HepG2 (cell line): Measurements from ENCODE around the gene KIF15. TPM values are rescaled to one million over a fixed set of nuclear protein-coding genes. Genes with fewer than 3 reads are reported as not detected.

Experiments
- ATAC-seq: fragments of 200-7000 bp; cut with Tn5 transposase; 3 replicates; pipeline ENCODE4 v1.9.1; 2020; ENCODE audit warnings: mild to moderate bottlenecking, moderate library complexity
- BruUV-seq: library from RNA; stranded (reverse); fragments of 400-500 nt; replicated peaks from 2 replicates; lab custom pipeline; 2021; lab: Mats Ljungman, UMichigan
- CTCF ChIA-PET: fragments of 300-600 bp; formaldehyde crosslinking; extraction: SDS; loops from one replicate; lab custom pipeline; 2021; ENCODE audit warnings: low total read pairs, inconsistent platforms, low intra/inter-chr PET ratio; lab: Yijun Ruan, JAX
- POLR2A ChIA-PET: fragments of 350-600 bp; sonication (Branson Sonifier 250); formaldehyde crosslinking; loops from one replicate; lab custom pipeline; 2020; ENCODE audit warnings: antibody characterized with exemption, inconsistent platforms; lab: Yijun Ruan, JAX
- DNase-seq: peaks from one replicate; pipeline ENCODE4 v3.0.0-alpha.2; 2015; ENCODE audit warnings: low spot score
- FAIRE-seq: peaks from 3 replicates; lab custom pipeline; 2011; peaks lifted over from hg19 to GRCh38; lab: Jason Lieb, UNC
- H2AFZ ChIP-seq: one replicate; pipeline ENCODE4 v1.6.1; 2011; ENCODE audit warnings: low read length, inconsistent platforms
- H3K27ac ChIP-seq: fragments of 300-600 bp; 3 replicates; pipeline ENCODE4 v1.8.0; 2011; ENCODE audit warnings: mixed run types, mild to moderate bottlenecking, mixed read lengths, low read length, inconsistent platforms; ENCODE audit not compliant: insufficient read depth; ENCODE audit errors: extremely low read length
- H3K27me3 ChIP-seq, 2 experiments: fragments of 200-600 bp in 1 of 2; 2 replicates in 1 of 2; 3 replicates in 1 of 2; pipeline versions ENCODE4 v1.6.0 to v1.8.0; 2011; ENCODE audit warnings: low read length in 2 of 2, mild to moderate bottlenecking in 2 of 2, moderate library complexity in 2 of 2, inconsistent platforms in 1 of 2; ENCODE audit not compliant: insufficient read depth in 2 of 2, control insufficient read depth in 1 of 2
- H3K36me3 ChIP-seq, 2 experiments: fragments of 200-600 bp in 1 of 2; replicated peaks in 1 of 2; 2 replicates in 1 of 2; 3 replicates in 1 of 2; pipeline versions ENCODE4 v1.5.1 to v1.8.0; 2011; ENCODE audit warnings: low read length in 2 of 2, inconsistent platforms in 1 of 2; ENCODE audit not compliant: insufficient read depth in 2 of 2, control insufficient read depth in 1 of 2
- H3K4me1 ChIP-seq: 2 replicates; pipeline ENCODE4 v1.5.1; 2012; ENCODE audit warnings: low read length, inconsistent platforms; ENCODE audit not compliant: insufficient read depth
- H3K4me2 ChIP-seq: 2 replicates; pipeline ENCODE4 v1.6.0; 2011; ENCODE audit warnings: low read depth, low read length, inconsistent platforms
- H3K4me3 ChIP-seq, 3 experiments: fragments of 200-600 bp in 1 of 3; sonication (generic), shearing (Covaris generic) in 1 of 3; replicated peaks in 1 of 3; 2 replicates each; pipeline ENCODE4 v1.5.1; 2011 to 2016; ENCODE audit warnings: low read length in 3 of 3, inconsistent platforms in 2 of 3, low read depth in 2 of 3, mild to moderate bottlenecking in 2 of 3, control low read depth in 1 of 3, mixed read lengths in 1 of 3; ENCODE audit not compliant: insufficient read depth in 1 of 3
- H3K79me2 ChIP-seq: one replicate; pipeline ENCODE4 v1.6.1; 2011; ENCODE audit warnings: low read length, inconsistent platforms; ENCODE audit not compliant: insufficient read depth
- H3K9ac ChIP-seq: 2 replicates; pipeline ENCODE4 v1.6.0; 2011; ENCODE audit warnings: mild to moderate bottlenecking, low read depth, low read length, inconsistent platforms; ENCODE audit not compliant: insufficient read depth
- H3K9me3 ChIP-seq: 2 replicates; pipeline ENCODE4 v1.5.1; 2012; ENCODE audit warnings: mild to moderate bottlenecking, low read length
- H4K20me1 ChIP-seq: 2 replicates; pipeline ENCODE4 v1.6.0; 2011; ENCODE audit warnings: inconsistent platforms, mild to moderate bottlenecking, low read length, moderate library complexity; ENCODE audit not compliant: insufficient read depth
- CEBPB ChIP-seq: IDR thresholded peaks from 2 replicates; pipeline ENCODE4 v1.6.1; 2011; ENCODE audit warnings: low read depth, low read length, improper control_type of control experiment, borderline replicate concordance
- E2F5 ChIP-seq: sonication (generic); formaldehyde crosslinking; conservative IDR thresholded peaks from 2 replicates; pipeline ENCODE4 v1.4.0; 2020; ENCODE audit warnings: missing genetic modification reagents
- GABPA ChIP-seq, 2 experiments: IDR thresholded peaks; 2 replicates each; pipeline ENCODE4 v1.6.1; 2011 to 2016; ENCODE audit warnings: low read depth in 2 of 2, low read length in 1 of 2, missing biosample characterization in 1 of 2, missing genetic modification characterization in 1 of 2
- NBN ChIP-seq: fragments of 450-650 bp; conservative IDR thresholded peaks from 2 replicates; pipeline ENCODE4 v1.6.1; 2017
- NKX3-1 ChIP-seq: sonication (generic); formaldehyde crosslinking; IDR thresholded peaks from 2 replicates; pipeline ENCODE4 v1.5.0; 2020; ENCODE audit warnings: missing genetic modification reagents
- STAG1 ChIP-seq: sonication (generic); formaldehyde crosslinking; IDR thresholded peaks from 2 replicates; pipeline ENCODE4 v1.4.0; 2020; ENCODE audit warnings: missing genetic modification reagents
- ZFP36 ChIP-seq: fragments of 150-350 bp; IDR thresholded peaks from 2 replicates; pipeline ENCODE4 v1.6.1; 2018; ENCODE audit warnings: borderline replicate concordance, low read length, low read depth; ENCODE audit not compliant: partially characterized antibody
- ZFYVE20 ChIP-seq: sonication (generic); formaldehyde crosslinking; IDR thresholded peaks from 2 replicates; pipeline ENCODE4 v1.8.0; 2023; ENCODE audit warnings: low read depth, mild to moderate bottlenecking, moderate library complexity, missing genetic modification reagents, borderline replicate concordance
- ZNF260 ChIP-seq: sonication (generic); formaldehyde crosslinking; IDR thresholded peaks from 2 replicates; pipeline ENCODE4 v1.4.0; 2020; ENCODE audit warnings: missing genetic modification reagents, low read depth, mild to moderate bottlenecking, borderline replicate concordance
- WGBS: methylation state at CpG from one replicate; pipeline ENCODE4 v1.1.6; 2017; ENCODE audit warnings: low lambda C conversion rate; 5-methylcytosine and 5-hydroxymethylcytosine counted together
- in situ Hi-C: cut with HindIII; loops from 2 replicates; pipeline ENCODE4 v1.10.0; 2017; ENCODE audit warnings: low pct_unique_long_range_greater_than_20kb; ENCODE audit not compliant: extremely low pct_ligation_motif_present
- intact Hi-C: fragments of 100-400 bp; cut with micrococcal nuclease; formaldehyde crosslinking; loops from one replicate; pipeline ENCODE4 v1.10.0; 2022; ENCODE audit not compliant: unreplicated experiment
- polyA plus RNA-seq, 8 experiments: library from polyadenylated mRNA; depleted of rRNA in 3 of 8; stranded (reverse) in 7 of 8; unstranded in 1 of 8; fragments of >200 nt; fragmentation: Illumina TruSeq in 4 of 8; extraction: Trizol in 4 of 8; gene quantifications; 2 replicates each; pipeline versions ENCODE4 v1.2.1 to v1.2.3, GENCODE V29; 2011 to 2016; ENCODE audit warnings: low read depth in 4 of 8, missing spikeins in 1 of 8, mixed read lengths in 1 of 8; ENCODE audit not compliant: insufficient read depth in 1 of 8
- total RNA-seq, 5 experiments: library from RNA; depleted of rRNA; stranded (reverse); fragments of >200 nt; fragmentation: Illumina TruSeq; extraction: Trizol; gene quantifications; 2 replicates each; pipeline ENCODE4 v1.2.3, GENCODE V29; 2016; ENCODE audit warnings: low read depth in 1 of 5

Gene KIF15
- total and polyA plus RNA-seq, 2 of the 13 experiments (the other 11 are each of a cell fraction or from before 2014, with no cell fraction given): 4.8 to 33.8 TPM

DNA sequence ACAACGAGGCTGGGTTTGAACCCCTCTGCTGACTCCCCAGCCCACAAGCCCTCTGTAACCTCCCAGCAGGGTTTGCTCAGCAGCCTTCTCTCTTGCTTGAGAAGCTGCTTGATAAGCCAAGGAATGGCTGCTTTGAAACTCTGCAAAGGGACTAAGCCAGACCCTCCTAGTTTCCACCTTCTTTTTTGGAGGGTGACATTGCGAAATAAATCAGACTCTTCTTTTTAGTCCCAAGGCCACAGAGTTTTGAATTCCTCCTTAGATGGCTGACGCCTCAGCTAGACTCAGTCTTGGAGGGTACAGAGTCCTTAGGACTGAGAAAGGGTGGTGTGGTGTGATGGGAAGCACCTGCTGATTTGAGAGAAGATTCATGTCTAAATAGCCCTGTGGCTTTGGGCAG, 114.0 kb downstream of the KIF15 start:
- Histone ChIP-seq H3K27me3 (no peaks in the 10 kb centered on the region), H3K4me2 (no peak overlapping the region)
- no peak for TF ChIP-seq GABPA (IDR thresholded peaks at IDR 0.05; ENCODE audit: low read depth, low read length)
- no peak for TF ChIP-seq GABPA (CRISPR knock-in tag; IDR thresholded peaks at IDR 0.05; ENCODE audit: low read depth)
- no peak for TF ChIP-seq E2F5 (CRISPR knock-in tag)
- no peak for TF ChIP-seq ZFYVE20 (CRISPR knock-in tag)
- peak; percentile 46; the same call in 1 of the 2 replicates for TF ChIP-seq CEBPB
- no peak for TF ChIP-seq NKX3-1 (CRISPR knock-in tag)
- TF ChIP-seq, all 625 proteins: peak for 1
- H2AFZ ChIP-seq: no peak overlapping the region
- in situ Hi-C loops (no loop called here), intact Hi-C loops (no loop called here)
- H3K9me3 ChIP-seq: no peaks in the 10 kb centered on the region
- ATAC-seq (no peak), FAIRE-seq (no peak), DNase-seq (no peak)
- no peaks in the 10 kb centered on the region for H4K20me1 ChIP-seq
- no peaks in the 10 kb centered on the region for H3K4me1 ChIP-seq
- no TSS peak for BruUV-seq
- H3K79me2 ChIP-seq: no peaks in the 10 kb centered on the region
- H3K9ac ChIP-seq: no peak overlapping the region
- CTCF ChIA-PET: no interaction called here
- POLR2A ChIA-PET: no interaction called here
- no peaks in the 10 kb centered on the region for H3K36me3 ChIP-seq
- WGBS: 53% methylated on average over 3 of the region's 3 CpGs
- H3K27ac ChIP-seq: no peak overlapping the region
- no peak overlapping the region for H3K4me3 ChIP-seq

GRCh38 chr3:44877333-44877732, 115.7 kb downstream of the KIF15 start:
- Histone ChIP-seq H3K36me3 (no peaks in the 10 kb centered on the region), H3K4me3 (no peak overlapping the region), H3K4me1 (no peaks in the 10 kb centered on the region), H3K9ac (no peak overlapping the region), H3K9me3 (no peaks in the 10 kb centered on the region), H3K4me2 (no peak overlapping the region), H2AFZ (no peak overlapping the region), H4K20me1 (no peaks in the 10 kb centered on the region), H3K27me3 (no peaks in the 10 kb centered on the region), H3K79me2 (no peaks in the 10 kb centered on the region), H3K27ac (no peak overlapping the region)
- FAIRE-seq (no peak), ATAC-seq (no peak), DNase-seq (no peak)
- in situ Hi-C loops: no loop called here
- ChIA-PET CTCF (no interaction called here), POLR2A (no interaction called here)
- no TSS peak for BruUV-seq
- TF ChIP-seq ZFP36 (no peak), ZNF260 (no peak), CEBPB (peak; percentile 21; the same call in 1 of the 2 replicates), NBN (no peak), STAG1 (no peak)
- 34% methylated on average over 3 of the region's 3 CpGs for WGBS
- intact Hi-C loops: no loop called here
